HG02870 (cell line): ENCODE data around the gene SPO11.
A peak's percentile ranks its signal among the peaks of the same experiment; 100 is the strongest.
"Not testable (repeated sequence)": the region's sequence is repeated elsewhere in the genome, so short reads cannot be mapped to it uniquely, and the experiment has no call there.

Source experiments
- ATAC-seq: cut with Tn5 transposase; IDR thresholded peaks from one replicate; pipeline ENCODE4 v1.9.1; 2021; ENCODE audit warnings: mild to moderate bottlenecking, moderate library complexity; ENCODE audit not compliant: unreplicated experiment

Gene SPO11

GRCh38 chr20:57335392-57335791 lies 5.8 kb downstream of the SPO11 start:
- no peak for ATAC-seq

GRCh38 chr20:57341663-57342062 lies 12.1 kb downstream of the SPO11 start:
- no peak for ATAC-seq

- no peak for ATAC-seq
Observed at GRCh38 chr20:57342829-57343228, 13.2 kb downstream of the SPO11 start.

GRCh38 chr20:57346477-57346876 lies 16.9 kb downstream of the SPO11 start:
- ATAC-seq, result no peak

GRCh38 chr20:57347393-57347792 lies 17.8 kb downstream of the SPO11 start:
- ATAC-seq, result no peak

- ATAC-seq, result not testable (repeated sequence)
Observed at GRCh38 chr20:57348200-57348921, 18.8 kb downstream of the SPO11 start.

GRCh38 chr20:57348922-57349574 lies 19.4 kb downstream of the SPO11 start:
- ATAC-seq, result not testable (repeated sequence)

- ATAC-seq, result no peak
Observed at GRCh38 chr20:57350081-57350710, 20.6 kb downstream of the SPO11 start.

- ATAC-seq, result not testable (repeated sequence)
Observed at GRCh38 chr20:57350726-57351041, 21.1 kb downstream of the SPO11 start.

- peak; percentile 81 for ATAC-seq
Observed at GRCh38 chr20:57351042-57351783, 21.6 kb downstream of the SPO11 start, which contains the start of gene RAE1. RAE1 (plus strand) TSS chr20:57351255; CDS start chr20:57354039, 2,784 bp downstream.

- ATAC-seq, result no peak
Observed at GRCh38 chr20:57352305-57352704, 22.7 kb downstream of the SPO11 start.

- ATAC-seq, result no peak
Observed at GRCh38 chr20:57353351-57353750, 23.7 kb downstream of the SPO11 start.

GRCh38 chr20:57361517-57361916 lies 31.9 kb downstream of the SPO11 start:
- no peak for ATAC-seq

- ATAC-seq, result no peak
Observed at GRCh38 chr20:57364451-57364850, 34.8 kb downstream of the SPO11 start.

- ATAC-seq, result no peak
Observed at GRCh38 chr20:57369596-57369995, 40.0 kb downstream of the SPO11 start.

- no peak for ATAC-seq
Observed at GRCh38 chr20:57370316-57370715, 40.7 kb downstream of the SPO11 start.

- no peak for ATAC-seq
Observed at GRCh38 chr20:57371363-57371762, 41.8 kb downstream of the SPO11 start.

- ATAC-seq, result no peak
Observed at GRCh38 chr20:57372157-57372556, 42.6 kb downstream of the SPO11 start.

- no peak for ATAC-seq
Observed at GRCh38 chr20:57372581-57373350, 43.2 kb downstream of the SPO11 start.

GRCh38 chr20:57374343-57374930 lies 44.8 kb downstream of the SPO11 start:
- no peak for ATAC-seq
